GM19468 (cell line): ENCODE results near the gene C12orf42.

Source experiments
- ATAC-seq: cut with Tn5 transposase; IDR thresholded peaks from one replicate; pipeline ENCODE4 v1.9.1; 2021; ENCODE audit warnings: mild to moderate bottlenecking, moderate library complexity, moderate number of reproducible peaks; ENCODE audit not compliant: unreplicated experiment; ENCODE audit errors: extremely low read depth

C12orf42 gene

DNA sequence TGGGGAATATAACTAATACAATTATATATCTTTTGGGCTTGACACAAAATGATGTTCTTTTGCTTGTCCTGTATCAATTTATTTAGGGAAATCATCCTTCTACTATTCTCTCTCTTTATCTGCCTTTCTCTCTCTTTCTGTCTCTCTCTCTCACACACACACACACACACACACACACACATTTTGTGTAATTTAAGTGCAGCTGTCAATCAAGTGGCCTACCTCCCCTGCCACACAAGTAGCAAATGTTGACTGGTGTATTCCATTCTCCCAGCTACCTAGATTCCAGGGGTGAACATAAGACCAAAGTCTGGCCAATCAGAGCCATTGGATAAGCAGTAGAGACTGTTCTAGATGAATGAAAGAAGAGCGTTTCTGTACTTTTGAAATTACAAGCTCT lies 127.6 kb downstream of the C12orf42 start:
- no peak for ATAC-seq

DNA sequence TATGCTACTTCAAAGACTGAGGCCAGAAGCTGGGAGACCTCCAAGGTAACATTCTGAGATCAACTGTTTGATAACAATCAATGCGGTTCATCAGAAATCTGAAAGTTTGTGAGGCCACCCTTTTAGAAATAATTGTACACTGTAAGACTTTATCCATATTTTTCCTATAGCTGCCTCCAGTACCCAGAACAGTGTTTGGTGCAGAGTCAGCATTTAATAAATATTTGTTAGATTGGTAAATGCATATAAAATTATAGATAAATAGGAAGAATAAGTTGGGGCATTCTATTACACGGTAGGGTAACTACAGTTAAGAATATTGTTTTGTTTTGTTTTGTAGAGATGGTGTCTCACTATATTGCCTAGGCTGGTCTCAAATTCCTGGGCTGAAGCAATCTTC lies 141.4 kb downstream of the C12orf42 start:
- no peak for ATAC-seq

DNA sequence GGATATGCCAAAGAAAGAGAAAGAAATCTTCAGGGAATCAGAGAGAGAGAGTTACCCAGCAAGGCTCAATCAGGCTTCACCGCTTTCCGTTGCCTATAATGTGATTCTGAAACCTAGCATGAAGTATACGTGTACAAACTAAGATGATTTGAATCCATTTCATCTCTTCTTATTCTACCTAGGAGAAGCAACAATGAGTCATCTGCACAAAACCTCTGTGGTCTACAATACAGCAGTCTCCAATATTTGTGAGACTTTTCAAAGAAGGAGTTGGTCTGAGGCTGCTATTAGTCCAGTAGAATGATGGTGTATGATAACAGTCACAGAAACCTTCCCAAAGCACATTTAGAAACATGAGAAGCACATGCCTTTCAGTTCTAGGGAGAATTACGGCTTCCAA lies 141.9 kb downstream of the C12orf42 start:
- ATAC-seq: no peak

GRCh38 chr12:103350116-103350515 lies 145.7 kb downstream of the C12orf42 start:
- ATAC-seq: no peak

GRCh38 chr12:103348935-103349334 lies 146.8 kb downstream of the C12orf42 start:
- ATAC-seq: no peak

- ATAC-seq: no peak
These were observed 158.8 kb downstream of the C12orf42 start for GRCh38 chr12:103336940-103337339.

DNA sequence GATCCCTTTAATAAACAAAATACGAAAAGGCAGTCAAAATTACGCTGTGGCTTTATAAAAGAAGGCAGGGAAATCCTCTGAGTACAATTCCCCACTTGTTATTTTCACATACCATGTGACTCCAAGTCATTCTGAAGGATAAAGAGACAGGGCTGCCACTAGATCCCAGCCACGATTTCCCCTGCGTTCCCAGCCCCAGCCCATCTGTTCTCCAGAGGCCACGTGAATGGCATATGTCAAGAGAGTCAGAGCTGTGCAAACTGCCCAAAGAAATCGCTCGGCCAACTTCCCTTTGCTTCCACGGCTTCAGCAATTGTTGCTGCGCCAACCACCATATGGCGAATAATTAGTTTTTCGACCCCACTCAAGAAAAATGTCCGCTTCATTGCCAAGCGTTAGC lies 161.3 kb downstream of the C12orf42 start:
- ATAC-seq: no peak

DNA sequence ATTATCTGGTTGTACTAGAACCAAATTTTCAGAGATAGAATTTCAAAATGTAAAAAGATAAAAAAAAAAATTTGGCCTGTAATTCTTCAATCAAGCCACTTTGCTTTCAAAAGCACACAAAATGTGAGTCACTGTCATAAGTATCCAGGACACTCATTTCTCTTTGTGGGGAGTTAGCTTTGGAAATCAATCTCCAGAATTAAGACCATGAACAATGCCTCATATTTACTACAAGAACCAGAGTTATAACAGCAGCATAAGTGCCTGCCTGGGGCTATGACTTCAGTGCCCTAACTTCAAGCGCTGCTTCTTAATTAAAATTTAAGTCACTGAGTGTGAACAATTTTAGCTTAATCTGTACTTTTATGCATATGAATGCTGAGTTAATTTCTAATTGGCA lies 162.1 kb downstream of the C12orf42 start:
- ATAC-seq: no peak

- no peak for ATAC-seq
These were observed 164.1 kb downstream of the C12orf42 start for GRCh38 chr12:103331643-103332042.

DNA sequence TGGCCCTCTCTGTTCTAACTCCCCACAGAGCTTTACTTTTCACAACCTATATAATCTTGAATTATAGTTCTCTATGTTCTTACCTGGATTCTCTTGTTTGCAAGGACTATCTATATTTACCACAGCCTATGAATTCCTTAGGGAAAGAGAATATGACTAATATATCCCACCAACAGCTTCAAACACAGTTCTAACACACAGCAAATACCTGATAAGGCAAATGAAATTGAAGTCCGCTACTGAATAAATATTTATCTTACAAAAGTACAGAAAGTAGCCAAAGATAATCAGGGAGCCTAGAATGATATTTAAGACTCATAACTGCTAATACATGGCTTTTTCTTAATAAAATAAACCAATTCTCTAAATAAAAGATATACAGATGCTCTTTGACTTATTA lies 165.1 kb downstream of the C12orf42 start:
- no peak for ATAC-seq

DNA sequence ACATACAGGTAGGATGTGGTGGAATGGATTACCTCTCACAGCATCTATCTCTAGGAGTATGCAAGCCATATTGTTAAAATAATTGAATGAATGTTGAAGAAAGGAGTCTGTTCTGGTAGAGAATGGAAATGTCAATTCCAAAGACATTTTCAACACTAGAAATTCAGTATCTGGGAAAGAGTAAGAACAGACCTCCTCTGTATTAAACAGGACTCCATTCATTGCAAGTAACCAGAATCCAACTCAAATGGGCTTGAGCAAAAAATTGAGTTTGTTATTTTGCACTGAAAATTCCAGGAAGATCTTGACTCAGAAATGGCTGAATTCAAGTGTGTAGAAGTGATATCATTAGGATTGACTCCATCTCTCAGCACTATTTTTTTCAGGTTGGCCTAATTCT lies 168.1 kb downstream of the C12orf42 start:
- no peak for ATAC-seq

- ATAC-seq: no peak
These were observed 169.6 kb downstream of the C12orf42 start for GRCh38 chr12:103326190-103326589.

GRCh38 chr12:103318566-103318965 lies 177.2 kb downstream of the C12orf42 start:
- no peak for ATAC-seq

DNA sequence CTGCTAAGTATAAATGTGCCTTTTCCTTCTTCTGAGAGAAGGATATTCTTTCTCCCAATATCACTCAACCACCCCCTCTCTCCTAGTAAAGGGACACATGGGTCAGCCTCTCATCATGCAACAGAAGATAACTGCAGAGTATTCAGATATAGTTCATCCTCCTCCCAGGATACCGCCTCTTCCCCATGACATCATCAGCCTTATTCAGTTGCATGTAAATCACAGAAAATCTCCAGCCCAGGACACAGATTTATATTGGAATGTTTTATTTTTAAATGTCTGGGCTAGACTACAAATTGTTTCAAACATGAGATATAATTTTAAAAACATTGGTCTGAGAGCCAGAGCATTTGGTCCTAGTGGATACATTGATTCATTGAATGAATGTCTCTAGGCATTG lies 178.5 kb downstream of the C12orf42 start:
- ATAC-seq: no peak

DNA sequence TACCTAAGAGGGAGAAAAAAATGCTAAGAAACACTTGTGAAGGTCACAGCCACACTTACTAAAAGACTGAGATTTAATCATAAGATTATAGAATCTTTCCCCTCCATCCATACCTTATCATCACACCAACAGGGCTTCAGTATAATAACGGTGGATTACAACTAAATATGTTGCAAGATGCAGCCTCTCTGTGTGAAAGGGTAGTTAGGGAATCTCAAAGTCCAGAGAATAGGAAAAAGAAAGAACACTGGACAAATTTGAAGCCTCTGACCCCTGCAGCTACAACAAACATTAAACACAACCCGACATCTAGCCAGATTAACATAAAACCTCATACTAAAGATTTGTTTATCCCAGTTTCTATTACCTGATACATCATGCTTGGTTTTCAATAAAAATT lies 181.0 kb downstream of the C12orf42 start:
- ATAC-seq: no peak

- ATAC-seq: no peak
These were observed 181.9 kb downstream of the C12orf42 start for GRCh38 chr12:103313894-103314293.

DNA sequence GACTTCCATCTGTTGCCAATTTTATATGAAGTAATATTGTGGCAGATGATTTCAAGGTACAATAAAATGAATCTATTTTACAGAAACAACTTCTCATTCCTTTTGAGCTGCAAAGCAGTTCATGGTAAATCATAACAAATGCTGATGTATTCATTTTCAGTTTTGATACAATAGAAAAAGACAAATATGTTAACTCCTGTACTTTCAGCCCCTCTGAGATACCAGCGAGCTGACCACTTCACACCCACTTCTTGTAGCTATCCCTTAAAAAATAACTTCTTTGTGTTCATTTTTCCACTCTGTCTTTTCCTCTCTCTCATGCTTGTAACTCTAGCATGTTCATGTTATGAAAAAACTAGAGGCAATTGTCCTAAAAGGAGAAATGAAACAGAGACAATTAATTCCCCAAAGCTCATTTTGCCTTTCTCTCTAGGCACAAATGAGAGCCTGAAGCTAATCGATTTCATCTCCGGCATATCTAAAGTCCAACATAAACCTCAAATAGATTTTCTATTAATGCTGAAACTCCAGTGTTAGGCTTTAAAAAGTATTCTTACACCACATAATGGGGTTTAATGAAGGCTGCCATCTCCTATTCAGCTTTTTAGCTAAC lies 182.9 kb downstream of the C12orf42 start:
- ATAC-seq: no peak

DNA sequence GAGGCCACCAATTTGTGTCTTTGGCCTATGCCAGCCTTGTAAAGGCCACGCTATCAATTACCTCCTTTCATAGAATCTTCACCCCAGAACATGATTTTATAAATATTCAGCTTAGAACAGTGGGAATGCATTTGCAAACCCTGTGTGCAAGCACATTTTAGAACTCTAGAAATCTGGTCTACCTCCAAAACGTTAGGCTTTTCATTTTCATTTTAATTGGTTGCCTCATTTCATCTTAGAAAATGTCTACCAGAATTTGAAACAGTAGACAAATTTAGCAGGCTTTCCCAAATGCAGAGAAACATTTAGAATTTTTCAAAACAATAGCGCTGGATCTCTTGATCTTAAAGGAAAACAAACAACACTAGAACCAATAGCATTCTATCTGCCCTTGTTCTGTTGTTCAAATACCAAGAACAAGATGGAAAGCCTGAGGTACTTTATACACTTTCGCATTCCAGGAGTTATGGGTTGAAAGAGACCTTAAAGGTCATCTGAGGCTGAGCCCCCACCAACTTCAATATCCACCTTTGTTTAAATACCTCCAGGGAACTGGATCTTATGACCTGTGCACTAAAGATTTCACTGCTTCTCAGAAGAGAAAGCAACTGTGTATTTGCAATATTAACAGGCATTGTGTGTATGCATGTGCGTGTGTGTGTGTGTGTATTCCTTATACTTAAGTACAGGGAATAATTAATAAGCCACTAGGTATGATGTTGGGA lies 185.1 kb downstream of the C12orf42 start:
- ATAC-seq: no peak

DNA sequence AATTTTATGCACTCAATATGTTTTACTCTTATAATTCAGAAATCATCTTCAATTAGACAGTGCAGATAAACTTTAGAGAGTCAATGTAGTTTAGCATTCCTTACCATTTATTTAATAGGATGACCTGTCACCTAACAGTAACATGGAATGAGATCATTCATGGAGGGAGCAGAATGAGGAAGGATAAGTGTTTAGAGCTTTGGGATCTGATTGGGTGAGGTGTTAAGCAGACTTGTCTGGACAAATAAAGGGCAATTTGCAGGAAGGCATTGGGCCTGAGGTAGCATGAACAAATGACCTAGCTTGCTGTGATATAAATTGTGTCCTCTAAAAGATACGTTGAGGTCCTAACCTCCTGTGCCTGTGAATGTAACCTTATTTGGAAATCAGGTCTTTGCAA lies 187.4 kb downstream of the C12orf42 start:
- ATAC-seq: no peak

GRCh38 chr12:103303484-103303883 lies 192.3 kb downstream of the C12orf42 start:
- ATAC-seq: no peak

- no peak for ATAC-seq
These were observed 193.9 kb downstream of the C12orf42 start for GRCh38 chr12:103301642-103302591.
